Progenitor cell of endocrine pancreas (in vitro differentiated cells): ENCODE results near the gene INPP5E. TPM values are rescaled to one million over a fixed set of nuclear protein-coding genes. Genes with fewer than 3 reads are reported as not detected.
A peak's percentile ranks its signal among the peaks of the same experiment; 100 is the strongest.

Source experiments
- DNase-seq: peaks from one replicate; pipeline ENCODE4 v3.0.0; 2021; ENCODE audit warnings: low spot score; ENCODE audit not compliant: unreplicated experiment
- H3K27ac Mint-ChIP-seq: 2 replicates; pipeline ENCODE4 v1.8.0; 2021; ENCODE audit warnings: mild to moderate bottlenecking, moderate library complexity, mixed read lengths
- H3K27me3 Mint-ChIP-seq: 2 replicates; pipeline ENCODE4 v1.8.0; 2021; ENCODE audit warnings: mixed read lengths
- H3K36me3 Mint-ChIP-seq: 2 replicates; pipeline ENCODE4 v1.8.0; 2022; ENCODE audit warnings: mixed read lengths; ENCODE audit not compliant: insufficient read depth
- H3K4me1 Mint-ChIP-seq: 2 replicates; pipeline ENCODE4 v1.8.0; 2021; ENCODE audit warnings: low read depth, mixed read lengths
- H3K4me3 Mint-ChIP-seq: 2 replicates; pipeline ENCODE4 v1.8.0; 2021; ENCODE audit warnings: low read depth, mild to moderate bottlenecking, moderate library complexity, mixed read lengths
- H3K9me3 Mint-ChIP-seq: 2 replicates; pipeline ENCODE4 v1.8.0; 2021; ENCODE audit warnings: low read depth, mixed read lengths
- total RNA-seq: library from RNA; stranded (reverse); gene quantifications from 2 replicates; pipeline ENCODE4 v1.2.1, GENCODE V29; 2021
- TF ChIP-seq, protein P1 (sequence below): fragments of 200-600 bp; sonication (generic); IDR thresholded peaks from one replicate; pipeline ENCODE4 v1.5.0; 2021; ENCODE audit warnings: antibody characterized with exemption, mild to moderate bottlenecking; ENCODE audit not compliant: unreplicated experiment

INPP5E gene
- total RNA-seq, 1 donor from 2014 or later, result 25.1 TPM

DNA sequence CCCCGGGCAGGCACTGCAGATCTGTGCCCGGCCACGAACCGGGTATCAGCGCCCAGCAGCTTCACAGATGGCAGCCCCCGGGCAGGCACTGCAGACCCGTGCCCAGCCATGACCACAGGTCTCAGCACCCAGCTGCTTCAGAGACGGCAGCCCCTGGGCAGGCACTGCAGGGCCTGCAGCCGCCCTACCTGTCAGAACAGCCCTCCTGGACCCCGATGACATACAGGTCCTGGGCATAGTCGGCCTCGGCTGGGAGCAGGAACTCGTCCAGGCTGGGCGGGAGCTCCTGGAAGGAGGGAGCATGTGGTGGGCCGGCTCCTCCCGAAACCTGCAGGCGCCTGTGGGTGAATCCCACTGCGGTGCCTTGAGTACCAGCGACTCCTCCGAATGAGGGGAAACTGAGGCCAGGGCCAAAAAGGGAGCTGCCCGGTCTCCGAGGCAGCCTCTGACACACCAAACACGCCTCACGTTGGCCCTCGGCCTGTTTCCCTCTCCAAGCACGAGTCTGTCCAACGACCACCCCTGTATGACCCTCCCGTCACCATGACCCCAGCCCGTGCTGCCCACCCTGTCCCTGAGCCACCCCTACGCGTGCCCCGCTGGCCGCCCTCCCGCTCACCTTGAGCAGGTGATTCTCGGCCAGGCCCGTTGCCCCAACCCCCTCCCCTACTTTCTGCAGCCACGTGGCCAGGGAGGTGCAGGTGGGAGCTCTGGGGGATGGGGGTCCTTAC is 5.6 kb downstream of the INPP5E start:
- Mint-ChIP-seq H3K36me3 (peaks cover 2% of the 10 kb centered on the region), H3K27ac (no peak overlapping the region), H3K4me3 (no peak overlapping the region), H3K27me3 (no peaks in the 10 kb centered on the region), H3K9me3 (no peaks in the 10 kb centered on the region), H3K4me1 (peaks cover 17% of the 10 kb centered on the region)
- no peak for DNase-seq
- TF ChIP-seq, protein P1, sequence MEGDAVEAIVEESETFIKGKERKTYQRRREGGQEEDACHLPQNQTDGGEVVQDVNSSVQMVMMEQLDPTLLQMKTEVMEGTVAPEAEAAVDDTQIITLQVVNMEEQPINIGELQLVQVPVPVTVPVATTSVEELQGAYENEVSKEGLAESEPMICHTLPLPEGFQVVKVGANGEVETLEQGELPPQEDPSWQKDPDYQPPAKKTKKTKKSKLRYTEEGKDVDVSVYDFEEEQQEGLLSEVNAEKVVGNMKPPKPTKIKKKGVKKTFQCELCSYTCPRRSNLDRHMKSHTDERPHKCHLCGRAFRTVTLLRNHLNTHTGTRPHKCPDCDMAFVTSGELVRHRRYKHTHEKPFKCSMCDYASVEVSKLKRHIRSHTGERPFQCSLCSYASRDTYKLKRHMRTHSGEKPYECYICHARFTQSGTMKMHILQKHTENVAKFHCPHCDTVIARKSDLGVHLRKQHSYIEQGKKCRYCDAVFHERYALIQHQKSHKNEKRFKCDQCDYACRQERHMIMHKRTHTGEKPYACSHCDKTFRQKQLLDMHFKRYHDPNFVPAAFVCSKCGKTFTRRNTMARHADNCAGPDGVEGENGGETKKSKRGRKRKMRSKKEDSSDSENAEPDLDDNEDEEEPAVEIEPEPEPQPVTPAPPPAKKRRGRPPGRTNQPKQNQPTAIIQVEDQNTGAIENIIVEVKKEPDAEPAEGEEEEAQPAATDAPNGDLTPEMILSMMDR, result no peak

DNA sequence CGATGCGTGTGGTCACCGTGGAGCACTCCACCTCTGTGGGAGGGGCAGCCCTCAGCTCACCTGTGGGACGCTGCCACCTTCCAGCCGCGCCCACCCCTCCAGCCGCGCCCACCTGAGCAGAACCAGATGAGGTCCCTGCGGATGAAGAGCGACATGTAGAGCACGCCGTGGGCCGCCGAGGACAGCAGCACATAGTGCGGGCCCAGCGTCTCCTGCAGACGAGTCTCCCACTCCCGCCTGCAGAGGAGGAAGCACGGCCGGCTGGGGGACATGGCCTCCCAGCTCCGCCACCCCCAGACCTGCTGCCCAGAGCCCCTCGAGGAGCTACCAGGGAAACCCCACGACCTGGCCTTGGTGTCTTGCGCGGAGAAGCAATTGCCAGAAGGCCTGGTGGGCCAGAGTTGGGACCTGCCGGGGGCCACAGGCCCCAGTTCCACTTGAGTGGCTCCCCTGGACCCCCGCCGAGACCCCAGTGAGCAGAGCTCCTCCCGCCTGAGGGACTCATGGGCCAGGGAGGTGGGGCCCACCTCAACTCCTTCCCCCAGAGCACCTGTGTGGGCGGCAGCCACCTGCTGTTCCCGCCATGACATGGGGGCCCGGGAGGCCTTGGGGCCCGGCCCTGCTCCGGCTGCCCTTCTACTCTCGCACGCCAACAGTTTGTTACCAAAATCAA is 6.5 kb downstream of the INPP5E start:
- H3K4me1 Mint-ChIP-seq, result peaks cover 14% of the 10 kb centered on the region
- no peaks in the 10 kb centered on the region for H3K27me3 Mint-ChIP-seq
- no peak for DNase-seq
- TF ChIP-seq, protein P1, result no peak
- H3K4me3 Mint-ChIP-seq, result no peak overlapping the region
- H3K36me3 Mint-ChIP-seq, result peaks cover 2% of the 10 kb centered on the region
- peak overlapping the region; percentile 16 for H3K27ac Mint-ChIP-seq
- H3K9me3 Mint-ChIP-seq, result no peaks in the 10 kb centered on the region

DNA sequence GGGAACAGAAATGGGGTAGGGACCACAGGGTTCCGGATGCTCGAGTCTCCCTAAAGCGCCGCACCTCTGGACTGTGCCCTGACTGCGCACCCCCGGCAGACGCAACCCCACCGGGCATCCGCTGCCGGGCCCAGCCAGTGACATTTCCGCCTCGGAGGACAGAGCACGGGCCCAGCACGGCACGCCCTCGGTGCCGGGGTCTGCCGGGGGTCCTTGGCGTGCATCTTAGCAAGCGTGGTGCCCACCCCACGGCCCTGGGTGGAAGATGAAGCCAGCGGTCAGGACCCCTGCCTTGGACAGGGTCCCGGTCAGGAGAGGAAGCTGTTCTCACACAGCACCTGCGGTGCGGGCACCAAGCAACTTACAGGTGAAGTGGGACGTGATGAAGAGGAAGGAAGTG is 7.1 kb downstream of the INPP5E start:
- H3K4me1 Mint-ChIP-seq, result peaks cover 11% of the 10 kb centered on the region

DNA sequence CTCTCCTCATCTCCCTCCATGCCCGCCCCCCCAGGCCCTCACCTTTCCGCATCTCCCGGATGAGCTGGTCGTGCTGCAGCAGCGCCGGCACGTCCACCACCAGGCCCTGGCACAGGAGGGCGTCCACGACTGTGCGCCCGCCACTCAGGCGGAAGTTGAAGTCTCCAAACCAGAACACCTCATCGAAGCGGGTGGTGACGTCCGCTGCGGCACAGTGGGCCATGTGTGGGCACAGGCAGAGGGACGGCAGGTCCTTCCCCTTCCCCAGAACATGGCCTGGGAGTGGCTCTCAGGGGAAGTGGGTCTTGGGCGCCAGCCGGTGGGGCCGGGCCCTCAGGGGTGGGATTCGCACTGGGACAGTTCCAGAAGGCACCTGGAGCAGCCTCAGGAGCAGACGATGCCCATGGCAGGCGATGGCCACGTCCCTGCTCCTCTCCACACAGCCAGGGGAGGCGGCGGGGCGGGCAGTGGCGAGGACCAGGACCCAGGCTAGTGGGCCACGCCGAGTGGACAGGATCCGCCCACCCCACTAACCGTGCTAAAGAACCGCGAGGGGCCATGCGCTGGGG is 7.8 kb downstream of the INPP5E start:
- H3K4me3 Mint-ChIP-seq, result no peak overlapping the region

More for the DNA sequence above, 7.1 kb downstream of the INPP5E start:
- H3K9me3 Mint-ChIP-seq, result no peaks in the 10 kb centered on the region
- H3K27ac Mint-ChIP-seq, result peak overlapping the region; percentile 16
- no peak for DNase-seq
- no peaks in the 10 kb centered on the region for H3K27me3 Mint-ChIP-seq
- H3K4me3 Mint-ChIP-seq, result no peak overlapping the region
- TF ChIP-seq, protein P1, result no peak
- peaks cover 2% of the 10 kb centered on the region for H3K36me3 Mint-ChIP-seq

More for the DNA sequence above, 7.8 kb downstream of the INPP5E start:
- TF ChIP-seq, protein P1, result no peak
- H3K27ac Mint-ChIP-seq, result no peak overlapping the region
- H3K27me3 Mint-ChIP-seq, result no peaks in the 10 kb centered on the region
- no peak for DNase-seq
- peaks cover 5% of the 10 kb centered on the region for H3K4me1 Mint-ChIP-seq
- H3K9me3 Mint-ChIP-seq, result no peaks in the 10 kb centered on the region
- peaks cover 2% of the 10 kb centered on the region for H3K36me3 Mint-ChIP-seq
